IMR-90 (cell line): ENCODE measurements around the gene LAGE3. TPM values are rescaled to one million over a fixed set of nuclear protein-coding genes. Genes with fewer than 3 reads are reported as not detected.

Source experiments
- ATAC-seq: fragments of 200-7000 bp; cut with Tn5 transposase; 2 replicates; pipeline ENCODE4 v1.9.1; 2020; ENCODE audit warnings: low read depth, mild to moderate bottlenecking, moderate library complexity
- BruUV-seq: library from RNA; stranded (reverse); fragments of 400-500 nt; replicated peaks from 2 replicates; lab custom pipeline; 2021; lab: Mats Ljungman, UMichigan
- CTCF ChIA-PET: fragments of 300-600 bp; formaldehyde crosslinking; extraction: SDS; loops from one replicate; lab custom pipeline; 2021; ENCODE audit warnings: antibody characterized with exemption; lab: Yijun Ruan, JAX
- POLR2A ChIA-PET: fragments of 300-600 bp; sonication (Branson Sonifier 250); formaldehyde crosslinking; loops from one replicate; lab custom pipeline; 2022; ENCODE audit warnings: antibody characterized with exemption; ENCODE audit not compliant: unreplicated experiment; lab: Charles Lee
- DNase-seq: peaks from one replicate; pipeline ENCODE4 v3.0.0; 2013
- H2AFZ ChIP-seq: replicated peaks from 2 replicates; pipeline ENCODE3; 2013; ENCODE audit warnings: low read length, mild to moderate bottlenecking; ENCODE audit not compliant: poor library complexity
- H2AK5ac ChIP-seq: 2 replicates; pipeline ENCODE4 v1.6.1; 2013; ENCODE audit warnings: low read depth, low read length, inconsistent platforms
- H2AK9ac ChIP-seq: replicated peaks from 2 replicates; pipeline ENCODE3; 2013; ENCODE audit warnings: mild to moderate bottlenecking, low read depth, low read length, moderate library complexity; ENCODE audit not compliant: poor library complexity
- H2BK120ac ChIP-seq: 2 replicates; pipeline ENCODE4 v1.6.1; 2013; ENCODE audit warnings: low read depth, low read length, inconsistent platforms
- H2BK15ac ChIP-seq: 3 replicates; pipeline ENCODE4 v1.6.1; 2013; ENCODE audit warnings: low read depth, low read length, inconsistent platforms
- H2BK20ac ChIP-seq: 2 replicates; pipeline ENCODE4 v1.6.1; 2013; ENCODE audit warnings: low read depth, mild to moderate bottlenecking, inconsistent platforms, low read length, moderate library complexity
- H2BK5ac ChIP-seq: 2 replicates; pipeline ENCODE4 v1.6.1; 2013; ENCODE audit warnings: mild to moderate bottlenecking, low read depth, low read length, inconsistent platforms; ENCODE audit not compliant: poor library complexity, severe bottlenecking
- H3K14ac ChIP-seq: replicated peaks from 2 replicates; pipeline ENCODE4 v1.6.1; 2013; ENCODE audit warnings: low read depth, low read length, inconsistent platforms
- H3K18ac ChIP-seq: 2 replicates; pipeline ENCODE4 v1.6.1; 2013; ENCODE audit warnings: low read depth, low read length, control low read depth
- H3K23ac ChIP-seq: 2 replicates; pipeline ENCODE4 v1.6.1; 2013; ENCODE audit warnings: low read depth, low read length, inconsistent platforms
- H3K27ac ChIP-seq: 2 replicates; pipeline ENCODE4 v1.5.1; 2013; ENCODE audit warnings: mild to moderate bottlenecking, control low read depth, low read length; ENCODE audit not compliant: insufficient read depth
- H3K27me3 ChIP-seq: 2 replicates; pipeline ENCODE4 v1.6.1; 2013; ENCODE audit warnings: low read length; ENCODE audit not compliant: control insufficient read depth, insufficient read depth
- H3K36me3 ChIP-seq: 2 replicates; pipeline ENCODE4 v1.6.1; 2013; ENCODE audit warnings: low read length, mixed read lengths; ENCODE audit not compliant: control insufficient read depth, insufficient read depth
- H3K4ac ChIP-seq: 2 replicates; pipeline ENCODE4 v1.6.1; 2013; ENCODE audit warnings: low read depth, low read length, inconsistent platforms
- H3K4me1 ChIP-seq: 2 replicates; pipeline ENCODE4 v1.6.1; 2013; ENCODE audit warnings: low read length, mixed read lengths; ENCODE audit not compliant: control insufficient read depth, insufficient read depth
- H3K4me2 ChIP-seq: 2 replicates; pipeline ENCODE4 v1.6.1; 2013; ENCODE audit warnings: low read depth, mild to moderate bottlenecking, control low read depth, low read length, moderate library complexity
- H3K4me3 ChIP-seq: 2 replicates; pipeline ENCODE4 v1.5.1; 2013; ENCODE audit warnings: low read depth, mild to moderate bottlenecking, control low read depth, low read length, moderate library complexity; ENCODE audit not compliant: insufficient read depth
- H3K56ac ChIP-seq: 2 replicates; pipeline ENCODE4 v1.6.1; 2013; ENCODE audit warnings: low read length, inconsistent platforms; ENCODE audit not compliant: insufficient read depth; ENCODE audit errors: extremely low read depth
- H3K79me1 ChIP-seq, 2 experiments: 2 replicates each; pipeline ENCODE4 v1.6.1; 2013; ENCODE audit warnings: low read length in 2 of 2, inconsistent platforms in 1 of 2, low read depth in 1 of 2
- H3K9ac ChIP-seq: 2 replicates; pipeline ENCODE4 v1.6.1; 2013; ENCODE audit warnings: low read depth, low read length, control low read depth
- H3K9me1 ChIP-seq: 2 replicates; pipeline ENCODE4 v1.6.1; 2013; ENCODE audit warnings: low read length, inconsistent platforms; ENCODE audit not compliant: insufficient read depth
- H3K9me3 ChIP-seq: 2 replicates; pipeline ENCODE4 v1.6.1; 2013; ENCODE audit warnings: low read length; ENCODE audit not compliant: control insufficient read depth, insufficient read depth
- H4K20me1 ChIP-seq: 2 replicates; pipeline ENCODE4 v1.6.1; 2013; ENCODE audit warnings: low read length, inconsistent platforms; ENCODE audit not compliant: insufficient read depth
- H4K5ac ChIP-seq: 2 replicates; pipeline ENCODE4 v1.6.1; 2013; ENCODE audit warnings: mild to moderate bottlenecking, low read depth, low read length, control low read depth
- H4K8ac ChIP-seq, 2 experiments: 2 replicates each; pipeline ENCODE4 v1.6.1; 2013; ENCODE audit warnings: low read depth in 2 of 2, low read length in 2 of 2, control low read depth in 1 of 2, inconsistent platforms in 1 of 2
- H4K91ac ChIP-seq: 2 replicates; pipeline ENCODE4 v1.6.1; 2013; ENCODE audit warnings: low read depth, low read length, inconsistent platforms; ENCODE audit not compliant: insufficient read depth
- MXI1 ChIP-seq: IDR thresholded peaks from 2 replicates; pipeline ENCODE4 v1.6.1; 2012; ENCODE audit warnings: low read depth, mild to moderate bottlenecking, low read length, moderate library complexity, borderline replicate concordance
- POLR2A ChIP-seq: IDR thresholded peaks from 2 replicates; pipeline ENCODE4 v1.6.1; 2012; ENCODE audit warnings: mild to moderate bottlenecking, low read depth, low read length
- RFX5 ChIP-seq: IDR thresholded peaks from 2 replicates; pipeline ENCODE4 v1.8.0; 2012; ENCODE audit warnings: low read depth, mild to moderate bottlenecking, low read length, moderate library complexity
- WGBS, 2 experiments: methylation state at CpG; one replicate each; pipeline versions ENCODE4 v1.1.5 to v1.1.7; 2013; ENCODE audit warnings: missing lambda C conversion rate in 2 of 2; ENCODE audit not compliant: insufficient read length in 1 of 2; ENCODE audit errors: extremely low coverage in 2 of 2; 5-methylcytosine and 5-hydroxymethylcytosine counted together
- dilution Hi-C: fragments of 300-500 bp; cut with HindIII; formaldehyde crosslinking; loops from one replicate; pipeline ENCODE4 v1.14.3; 2018; ENCODE audit warnings: low sequenced_read_pairs; ENCODE audit not compliant: unreplicated experiment
- in situ Hi-C: fragments of 300-500 bp; cut with MboI; formaldehyde crosslinking; loops from 3 replicates; pipeline ENCODE4 v1.14.3; 2019; ENCODE audit warnings: low sequenced_read_pairs, inconsistent platforms, mixed read lengths
- intact Hi-C: fragments of 100-400 bp; cut with micrococcal nuclease; formaldehyde crosslinking; loops from 2 replicates; pipeline ENCODE4 v1.10.0; 2022
- polyA plus RNA-seq, 3 experiments: library from polyadenylated mRNA; depleted of rRNA; stranded (reverse); fragments of >200 nt; gene quantifications; 2 replicates each; pipeline ENCODE4 v1.2.3, GENCODE V29; 2012; ENCODE audit warnings: low replicate concordance in 1 of 3
- total RNA-seq: library from RNA; depleted of rRNA; stranded (reverse); fragments of >200 nt; gene quantifications from 2 replicates; pipeline ENCODE4 v1.2.3, GENCODE V29; 2012
- TF ChIP-seq, protein P1 (sequence below): conservative IDR thresholded peaks from 2 replicates; pipeline ENCODE4 v1.5.1; 2012; ENCODE audit warnings: mild to moderate bottlenecking, low read depth, low read length, improper control_type of control experiment
- TF ChIP-seq, protein P2 (sequence below): fragments of 150-350 bp; IDR thresholded peaks from 2 replicates; pipeline ENCODE4 v1.6.1; 2016; ENCODE audit warnings: low read depth, mild to moderate bottlenecking, low read length, moderate library complexity, borderline replicate concordance

LAGE3 gene
- total and polyA plus RNA-seq, 2 of the 4 experiments (the other 2 are of a cell fraction), result 3.6 to 14.8 TPM

DNA sequence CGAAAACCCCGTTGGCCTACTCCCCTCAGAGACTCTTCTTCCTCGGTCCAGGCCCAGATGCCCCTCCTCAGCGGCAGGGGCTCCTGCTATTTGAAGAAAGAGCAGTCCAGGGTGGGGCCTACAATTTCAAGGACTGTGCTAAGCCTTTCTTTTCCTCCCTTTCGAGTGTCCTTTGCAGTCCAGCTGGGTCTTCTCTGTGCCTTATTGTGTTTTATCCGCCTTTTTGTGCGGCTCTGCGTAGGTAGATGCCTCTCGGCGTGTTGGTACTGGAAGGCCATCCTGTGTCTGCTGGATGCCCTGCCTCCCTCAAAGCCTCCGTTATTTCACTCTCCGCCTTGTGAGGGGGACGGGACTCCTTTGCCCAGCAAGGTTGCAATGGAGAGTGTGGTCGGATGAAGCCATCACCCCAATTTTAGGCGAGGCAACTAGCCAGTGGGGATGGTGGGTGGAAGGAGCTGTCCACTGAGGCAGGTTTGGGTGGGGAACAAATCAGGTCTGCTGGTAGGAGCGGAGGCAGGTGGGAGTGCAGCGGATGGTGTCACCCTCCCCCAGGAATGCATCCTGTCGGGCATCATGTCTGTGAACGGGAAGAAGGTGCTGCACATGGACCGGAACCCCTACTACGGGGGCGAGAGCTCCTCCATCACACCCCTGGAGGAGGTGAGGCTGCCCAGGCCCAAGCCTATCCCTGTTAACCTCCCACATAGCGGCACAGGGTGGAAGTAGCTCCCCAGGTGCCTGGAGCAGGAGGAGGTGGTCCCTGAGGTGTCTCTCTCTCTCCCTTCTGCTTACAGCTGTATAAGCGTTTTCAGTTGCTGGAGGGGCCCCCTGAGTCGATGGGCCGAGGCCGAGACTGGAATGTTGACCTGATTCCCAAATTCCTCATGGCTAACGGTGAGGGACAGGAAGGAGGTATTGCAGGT lies 40.8 kb downstream of the LAGE3 start:
- ChIA-PET POLR2A (interaction anchor here (1.5 kb wide), 1 partner anchor 9 kb away, joined by 3 read pairs; no protein-coding TSS in a partner anchor), CTCF (interaction anchor here (0.6 kb wide), 1 partner anchor 14 kb away, joined by 5 read pairs; no protein-coding TSS in a partner anchor)
- Histone ChIP-seq H3K4me2 (peak overlapping the region; percentile 95), H3K4ac (peak overlapping the region; percentile 89), H4K8ac (peak overlapping the region; percentile 13 to 86; a peak in 2 of 4 replicates), H2BK120ac (no peak overlapping the region), H3K4me1 (peaks cover 3% of the 10 kb centered on the region), H4K20me1 (peaks cover 14% of the 10 kb centered on the region), H2BK20ac (no peak overlapping the region), H3K9me1 (no peaks in the 10 kb centered on the region), H3K36me3 (peaks cover 52% of the 10 kb centered on the region), H2AK9ac (peak overlapping the region; percentile 78), H2BK5ac (peak overlapping the region; percentile 100), H3K79me1 (peaks cover 0 to 12% of the 10 kb centered on the region in 2 experiments; a peak in 1 of 4 replicates), H3K27me3 (no peaks in the 10 kb centered on the region), H2AK5ac (peak overlapping the region; percentile 81), H3K27ac (peak overlapping the region; percentile 95), H3K9me3 (no peaks in the 10 kb centered on the region; the same call in 1 of the 2 replicates), H3K18ac (no peak overlapping the region), H3K56ac (peak overlapping the region; percentile 71), H2AFZ (peak overlapping the region; percentile 43), H3K4me3 (peak overlapping the region; percentile 98), H3K23ac (peak overlapping the region; percentile 33), H3K9ac (peak overlapping the region; percentile 86), H3K14ac (peak overlapping the region; percentile 48), H4K5ac (peak overlapping the region; percentile 35), H2BK15ac (no peak overlapping the region; the same call in 2 of the 3 replicates), H4K91ac (peak overlapping the region; percentile 56)
- no peak for DNase-seq
- no TSS peak for BruUV-seq
- TF ChIP-seq, protein P1, sequence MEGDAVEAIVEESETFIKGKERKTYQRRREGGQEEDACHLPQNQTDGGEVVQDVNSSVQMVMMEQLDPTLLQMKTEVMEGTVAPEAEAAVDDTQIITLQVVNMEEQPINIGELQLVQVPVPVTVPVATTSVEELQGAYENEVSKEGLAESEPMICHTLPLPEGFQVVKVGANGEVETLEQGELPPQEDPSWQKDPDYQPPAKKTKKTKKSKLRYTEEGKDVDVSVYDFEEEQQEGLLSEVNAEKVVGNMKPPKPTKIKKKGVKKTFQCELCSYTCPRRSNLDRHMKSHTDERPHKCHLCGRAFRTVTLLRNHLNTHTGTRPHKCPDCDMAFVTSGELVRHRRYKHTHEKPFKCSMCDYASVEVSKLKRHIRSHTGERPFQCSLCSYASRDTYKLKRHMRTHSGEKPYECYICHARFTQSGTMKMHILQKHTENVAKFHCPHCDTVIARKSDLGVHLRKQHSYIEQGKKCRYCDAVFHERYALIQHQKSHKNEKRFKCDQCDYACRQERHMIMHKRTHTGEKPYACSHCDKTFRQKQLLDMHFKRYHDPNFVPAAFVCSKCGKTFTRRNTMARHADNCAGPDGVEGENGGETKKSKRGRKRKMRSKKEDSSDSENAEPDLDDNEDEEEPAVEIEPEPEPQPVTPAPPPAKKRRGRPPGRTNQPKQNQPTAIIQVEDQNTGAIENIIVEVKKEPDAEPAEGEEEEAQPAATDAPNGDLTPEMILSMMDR, result no peak
- TF ChIP-seq POLR2A (no peak), RFX5 (no peak), MXI1 (no peak)
- TF ChIP-seq, protein P2, sequence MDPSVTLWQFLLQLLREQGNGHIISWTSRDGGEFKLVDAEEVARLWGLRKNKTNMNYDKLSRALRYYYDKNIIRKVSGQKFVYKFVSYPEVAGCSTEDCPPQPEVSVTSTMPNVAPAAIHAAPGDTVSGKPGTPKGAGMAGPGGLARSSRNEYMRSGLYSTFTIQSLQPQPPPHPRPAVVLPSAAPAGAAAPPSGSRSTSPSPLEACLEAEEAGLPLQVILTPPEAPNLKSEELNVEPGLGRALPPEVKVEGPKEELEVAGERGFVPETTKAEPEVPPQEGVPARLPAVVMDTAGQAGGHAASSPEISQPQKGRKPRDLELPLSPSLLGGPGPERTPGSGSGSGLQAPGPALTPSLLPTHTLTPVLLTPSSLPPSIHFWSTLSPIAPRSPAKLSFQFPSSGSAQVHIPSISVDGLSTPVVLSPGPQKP, result no peak
- dilution Hi-C loops, result no loop called here
- intact Hi-C loops, result no loop called here
- 52% methylated on average over 6 of the region's 28 CpGs; no CpG with 5 or more reads in 1 of the 2 experiments for WGBS, 2 experiments
- ATAC-seq, result peak; percentile 2; the same call in 1 of the 2 replicates
- in situ Hi-C loops, result no loop called here
